Thoracic aorta (tissue), 2 donors: Measurements from ENCODE around the gene SETBP1. TPM values are rescaled to one million over a fixed set of nuclear protein-coding genes. Genes with fewer than 3 reads are reported as not detected.

ENCODE experiments used
- ATAC-seq: fragments of 150-250 bp; one replicate; pipeline ENCODE4 v1.8.0; 2017; ENCODE audit warnings: low read depth; ENCODE audit not compliant: insufficient number of reproducible peaks, low FRiP score
- DNase-seq: peaks from one replicate; pipeline ENCODE4 v3.0.0-alpha.2; 2020; ENCODE audit warnings: low spot score
- H3K27ac ChIP-seq, 2 donors: fragments of 200-600 bp; sonication (generic); 1 replicate in 1 of 2; 2 replicates in 1 of 2; pipeline ENCODE4 v1.5.1; 2016; ENCODE audit warnings: mild to moderate bottlenecking in 2 of 2, moderate library complexity in 2 of 2
- H3K27me3 ChIP-seq: fragments of 200-600 bp; sonication (generic); replicated peaks from 2 replicates; pipeline ENCODE4 v1.6.0; 2016; ENCODE audit warnings: mild to moderate bottlenecking; ENCODE audit not compliant: insufficient read depth
- H3K36me3 ChIP-seq: fragments of 200-600 bp; sonication (generic); one replicate; pipeline ENCODE4 v1.5.1; 2016
- H3K4me1 ChIP-seq, 2 donors: fragments of 200-600 bp; sonication (generic); 1 replicate in 1 of 2; 2 replicates in 1 of 2; pipeline versions ENCODE4 v1.5.1 to v1.6.0; 2016; ENCODE audit warnings: low read depth in 2 of 2, mild to moderate bottlenecking in 1 of 2; ENCODE audit not compliant: control insufficient read depth in 1 of 2
- H3K4me3 ChIP-seq: fragments of 200-600 bp; sonication (generic); 2 replicates; pipeline ENCODE4 v1.5.1; 2016; ENCODE audit warnings: mild to moderate bottlenecking
- H3K9me3 ChIP-seq: fragments of 200-600 bp; sonication (generic); 2 replicates; pipeline ENCODE4 v1.5.1; 2016
- CTCF ChIP-seq: fragments of 200-600 bp; sonication (generic); IDR thresholded peaks from one replicate; pipeline ENCODE4 v1.5.1; 2019; ENCODE audit warnings: antibody characterized with exemption
- total RNA-seq, 2 donors: library from RNA; depleted of rRNA; stranded (reverse); fragments of >200 nt; gene quantifications; one replicate each; pipeline versions ENCODE4 v1.1.0 to v1.2.3, GENCODE V29; 2016

Gene SETBP1
- total RNA-seq, 2 donors from 2014 or later = 39.3 to 50.2 TPM

- H3K27me3 ChIP-seq = no peaks in the 10 kb centered on the region
- DNase-seq (no peak), ATAC-seq (no peak)
- no peaks in the 10 kb centered on the region for H3K9me3 ChIP-seq
- H3K4me3 ChIP-seq = no peak overlapping the region
- peaks cover 0 to 15% of the 10 kb centered on the region in 2 donors for H3K4me1 ChIP-seq
- H3K27ac ChIP-seq = no peak overlapping the region
- no peak for TF ChIP-seq CTCF
- H3K36me3 ChIP-seq = no peaks in the 10 kb centered on the region
Measured at GRCh38 chr18:44816050-44816449, 135.4 kb downstream of the SETBP1 start.

GRCh38 chr18:44816477-44816876 lies 135.8 kb downstream of the SETBP1 start:
- Histone ChIP-seq H3K36me3 (no peaks in the 10 kb centered on the region), H3K4me3 (no peak overlapping the region), H3K27ac (no peak overlapping the region), H3K27me3 (no peaks in the 10 kb centered on the region), H3K4me1 (peaks cover 0 to 15% of the 10 kb centered on the region in 2 donors), H3K9me3 (no peaks in the 10 kb centered on the region)
- ATAC-seq (no peak), DNase-seq (no peak)
- no peak for TF ChIP-seq CTCF

- peaks cover 0 to 15% of the 10 kb centered on the region in 2 donors for H3K4me1 ChIP-seq
- no peak overlapping the region for H3K4me3 ChIP-seq
- no peaks in the 10 kb centered on the region for H3K27me3 ChIP-seq
- no peaks in the 10 kb centered on the region for H3K36me3 ChIP-seq
- H3K9me3 ChIP-seq = no peaks in the 10 kb centered on the region
- no peak for ATAC-seq
- H3K27ac ChIP-seq = no peak overlapping the region
- TF ChIP-seq CTCF = no peak
- no peak for DNase-seq
Measured at GRCh38 chr18:44817831-44818473, 137.3 kb downstream of the SETBP1 start.

- Histone ChIP-seq H3K36me3 (no peaks in the 10 kb centered on the region), H3K4me1 (peaks cover 0 to 21% of the 10 kb centered on the region in 2 donors), H3K9me3 (no peaks in the 10 kb centered on the region), H3K4me3 (no peak overlapping the region), H3K27ac (peak overlapping the region in 1 of 2 donors; percentile 27), H3K27me3 (no peaks in the 10 kb centered on the region)
- no peak for TF ChIP-seq CTCF
- DNase-seq = no peak
- ATAC-seq = no peak
Measured at GRCh38 chr18:44818668-44819403, 138.1 kb downstream of the SETBP1 start.

- no peaks in the 10 kb centered on the region for H3K9me3 ChIP-seq
- no peak overlapping the region for H3K4me3 ChIP-seq
- H3K36me3 ChIP-seq = no peaks in the 10 kb centered on the region
- peak; percentile 28 for DNase-seq
- TF ChIP-seq CTCF = no peak
- ATAC-seq = peak; percentile 80
- peaks cover 0 to 24% of the 10 kb centered on the region in 2 donors for H3K4me1 ChIP-seq
- no peaks in the 10 kb centered on the region for H3K27me3 ChIP-seq
- H3K27ac ChIP-seq = no peak overlapping the region
Measured at GRCh38 chr18:44819944-44820510, 139.3 kb downstream of the SETBP1 start.
